GM19025 (cell line): Measurements from ENCODE around the gene C10orf143.

Source experiments
- ATAC-seq: cut with Tn5 transposase; IDR thresholded peaks from one replicate; pipeline ENCODE4 v1.9.1; 2021; ENCODE audit warnings: mild to moderate bottlenecking, low read depth, moderate library complexity; ENCODE audit not compliant: unreplicated experiment

The C10orf143 gene

DNA sequence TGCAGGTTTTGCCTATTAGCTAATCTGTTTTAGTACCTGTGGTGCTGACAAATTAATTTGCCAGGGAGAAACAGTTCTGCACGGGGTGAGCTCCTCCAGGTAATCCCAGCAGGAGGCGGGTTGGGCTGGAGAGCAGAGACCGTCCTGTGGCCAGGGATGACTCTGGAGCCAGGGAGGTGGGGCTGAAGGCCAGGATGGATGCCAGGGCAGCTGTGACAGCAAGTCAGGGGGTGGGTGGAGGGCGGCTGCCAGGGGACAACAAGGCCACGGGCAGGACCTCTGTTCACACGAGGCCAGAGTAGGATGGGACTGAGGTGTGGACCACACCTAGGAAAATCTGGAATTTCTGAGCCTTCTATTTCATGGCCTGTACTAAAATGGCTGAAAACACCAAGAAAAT, 48.9 kb downstream of the C10orf143 start:
- no peak for ATAC-seq

DNA sequence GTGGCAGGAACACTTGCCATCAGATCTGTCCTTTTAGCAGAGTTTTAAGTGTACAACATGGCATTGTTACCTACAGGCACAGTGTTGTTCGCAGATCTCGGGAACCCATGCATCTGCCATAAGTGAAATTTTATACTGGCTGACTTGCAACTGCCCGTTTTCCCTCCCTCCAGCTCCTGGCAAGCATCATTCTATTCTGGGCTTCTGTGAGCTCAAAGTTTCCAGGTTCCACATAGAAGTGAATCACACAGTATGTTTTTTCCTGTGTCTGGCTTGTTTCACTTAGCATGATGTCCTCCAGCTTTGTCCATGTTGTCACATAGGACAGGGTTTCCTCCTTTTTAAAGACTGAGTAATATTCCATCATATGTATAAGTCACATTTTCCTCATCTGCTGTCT, 56.6 kb downstream of the C10orf143 start:
- ATAC-seq = no peak

DNA sequence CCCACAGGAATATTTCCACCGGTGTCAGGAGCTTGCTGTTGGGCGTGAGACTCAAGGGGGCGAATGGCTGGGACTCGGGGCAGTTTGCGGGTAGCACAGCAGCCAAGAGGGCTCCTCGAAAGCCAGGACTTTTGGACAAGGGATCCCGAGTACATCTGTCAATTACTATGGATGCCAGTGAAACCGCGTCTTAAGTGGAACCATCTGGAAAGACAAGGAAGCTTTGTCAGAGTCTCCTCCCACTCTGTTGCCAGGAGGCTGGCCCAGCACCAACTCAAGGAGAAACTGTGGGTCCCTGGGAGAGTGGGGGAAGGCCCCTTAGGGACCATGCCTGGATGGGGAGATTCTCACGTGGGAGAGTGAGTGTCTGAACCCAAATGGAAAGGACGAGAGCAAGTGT, 57.1 kb downstream of the C10orf143 start:
- no peak for ATAC-seq

DNA sequence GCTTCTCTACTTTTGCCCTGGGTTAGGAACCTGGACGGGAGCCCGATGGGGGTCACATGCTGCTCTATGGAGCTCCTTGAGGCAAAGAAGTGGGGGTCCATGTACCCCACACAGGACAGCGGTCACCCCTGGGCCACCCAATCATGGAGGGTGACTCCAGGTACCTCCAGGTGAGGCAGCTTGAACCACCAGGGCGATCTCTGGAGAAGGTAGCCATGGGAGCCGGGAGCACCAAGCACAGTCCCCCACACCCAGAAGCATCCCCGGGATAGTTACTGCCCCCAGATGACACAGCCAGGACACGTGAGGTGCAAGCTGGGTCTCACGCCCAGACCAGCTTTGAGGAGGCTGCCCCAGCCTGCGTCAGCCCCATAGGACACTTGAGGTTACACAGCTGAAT, 58.4 kb downstream of the C10orf143 start:
- ATAC-seq = no peak

DNA sequence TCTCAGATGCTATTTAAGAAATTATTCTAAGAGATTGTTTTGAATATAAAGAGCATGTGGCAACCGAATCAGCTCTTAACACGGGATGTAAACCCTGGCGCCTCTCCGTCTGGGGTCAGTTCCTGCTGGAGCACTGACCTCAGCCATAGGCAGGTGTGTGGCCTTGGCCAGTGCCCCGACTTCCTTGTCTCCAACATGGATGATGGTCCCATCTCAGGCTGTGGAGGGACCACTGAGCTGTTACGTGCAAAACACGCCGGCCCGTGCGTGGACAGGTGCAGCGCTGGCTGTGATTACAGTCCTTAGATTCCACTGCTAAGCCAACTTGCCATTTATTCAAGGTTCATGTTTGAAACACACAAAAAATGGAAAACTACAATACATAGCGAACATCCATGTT, 59.9 kb downstream of the C10orf143 start:
- ATAC-seq = no peak

DNA sequence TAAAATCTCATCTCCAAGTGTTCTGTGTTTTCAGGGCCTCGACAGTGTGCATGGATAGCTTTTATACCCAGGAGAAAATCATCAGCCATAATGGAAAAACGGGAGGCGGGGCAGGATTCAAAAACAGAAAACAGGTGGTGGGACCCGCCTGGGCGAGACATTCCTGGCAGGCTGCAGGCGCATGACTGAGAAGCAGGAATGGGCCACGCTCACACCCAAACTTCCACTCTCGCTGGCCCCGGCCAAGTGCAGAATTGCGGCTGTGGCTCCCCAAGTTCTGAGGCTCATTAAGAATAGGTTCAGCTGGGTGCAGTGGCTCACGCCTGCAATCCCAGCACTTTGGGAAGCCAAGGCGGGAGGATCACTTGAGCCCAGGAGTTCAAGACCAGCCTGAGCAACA, 60.6 kb downstream of the C10orf143 start:
- ATAC-seq = no peak

DNA sequence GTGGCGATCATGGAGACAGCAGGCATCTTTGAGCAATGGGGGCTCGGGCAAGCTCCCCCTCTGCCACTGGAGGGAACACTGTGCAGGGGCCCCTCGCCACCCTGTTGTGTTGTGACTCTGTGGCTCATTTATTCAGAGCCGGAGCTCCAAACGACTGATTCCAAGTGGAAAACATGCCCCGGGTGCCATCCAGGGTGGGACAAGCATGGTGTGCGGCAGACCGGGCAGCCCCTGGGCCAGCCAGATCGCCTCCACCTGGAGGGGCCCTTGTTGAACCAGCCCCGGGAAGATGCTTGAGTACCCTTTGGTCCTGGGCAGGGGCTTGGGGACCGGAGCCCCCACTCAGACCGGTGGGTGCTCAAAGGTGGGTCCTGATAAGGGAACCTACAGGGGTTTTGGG, 61.4 kb downstream of the C10orf143 start:
- no peak for ATAC-seq

DNA sequence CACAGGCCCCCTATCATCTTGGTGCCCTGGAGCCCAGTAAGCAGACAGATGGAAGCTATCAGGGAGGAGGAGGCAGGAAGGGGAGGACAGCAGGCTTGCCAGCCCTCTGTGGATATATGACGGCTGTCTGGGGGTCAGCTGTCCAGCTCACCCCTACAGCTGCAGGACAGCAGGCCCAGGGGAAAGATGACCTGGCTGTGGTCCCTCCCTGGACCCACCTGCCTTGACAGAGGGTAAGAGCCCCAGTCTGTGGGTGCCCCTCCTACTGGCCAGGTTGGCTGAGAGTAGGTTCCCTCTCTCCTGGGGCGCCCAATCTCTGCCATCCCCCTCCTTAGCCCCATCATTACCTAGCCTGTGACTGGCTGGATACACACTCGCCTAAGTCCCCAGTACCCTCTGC, 62.5 kb downstream of the C10orf143 start:
- no peak for ATAC-seq

DNA sequence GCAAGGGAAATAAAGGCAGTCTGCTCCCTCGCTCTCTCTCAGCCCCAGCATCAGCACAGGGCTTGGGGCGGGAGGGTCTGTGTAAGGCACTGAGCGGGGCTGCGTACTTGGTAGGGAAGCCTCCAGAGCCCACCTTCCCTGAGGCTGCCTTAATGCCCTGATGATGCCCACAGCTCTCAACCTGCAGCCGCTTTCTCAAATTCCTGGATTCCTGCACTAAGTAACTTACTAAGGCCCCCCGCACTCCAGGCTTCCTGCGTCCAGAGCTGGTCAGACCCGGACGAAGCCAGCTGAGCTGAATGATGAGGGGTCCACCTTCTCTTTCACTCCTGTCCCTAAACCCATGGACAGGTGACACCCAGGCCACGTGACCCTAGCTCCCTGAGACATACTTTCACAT, 63.3 kb downstream of the C10orf143 start:
- ATAC-seq = no peak

DNA sequence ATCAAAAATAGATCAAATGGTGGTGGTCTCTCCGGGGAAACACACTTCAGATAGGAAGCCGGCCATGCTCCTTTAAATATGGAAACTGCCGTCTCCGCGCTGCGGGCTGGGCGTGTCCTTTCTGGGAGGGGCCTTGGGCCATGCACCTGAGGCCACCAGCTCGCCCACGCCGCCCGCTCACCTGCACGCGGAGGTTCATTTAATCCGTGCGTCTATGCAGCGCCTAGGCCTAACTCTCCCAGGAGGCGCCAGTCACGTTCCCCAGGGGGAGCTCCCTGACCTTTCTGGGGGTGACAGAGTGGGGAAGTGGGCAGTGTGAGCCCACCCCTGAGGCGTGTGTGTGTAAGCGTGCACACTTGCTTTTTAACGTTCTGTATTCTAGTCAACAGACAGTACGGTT, 64.0 kb downstream of the C10orf143 start:
- no peak for ATAC-seq

DNA sequence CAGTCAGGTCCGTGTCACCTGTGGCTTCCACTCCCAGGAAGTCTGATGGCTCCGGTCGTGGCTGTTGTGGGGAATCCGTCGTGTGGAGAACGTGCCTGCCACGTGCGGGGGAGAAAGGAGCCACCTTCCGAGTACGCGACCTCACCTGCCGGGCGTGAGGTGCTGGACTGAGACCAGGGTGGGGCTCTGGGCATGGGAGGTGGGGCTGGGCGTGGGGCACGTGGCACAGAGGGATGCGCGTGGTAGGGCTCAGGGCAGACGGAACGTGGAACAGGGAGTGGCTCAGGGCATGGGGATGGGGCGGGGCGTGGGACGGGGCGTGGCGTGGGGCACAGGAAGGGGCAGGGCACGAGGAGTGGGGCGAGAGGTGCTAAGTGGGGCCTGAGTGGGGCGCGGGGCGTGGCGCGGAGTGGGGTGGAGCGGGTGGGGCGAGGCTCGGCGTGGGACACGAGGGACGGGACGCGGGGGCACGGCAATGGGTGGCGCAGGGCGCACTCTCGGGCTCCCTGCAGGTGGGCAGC, 64.8 kb downstream of the C10orf143 start:
- ATAC-seq = no peak

DNA sequence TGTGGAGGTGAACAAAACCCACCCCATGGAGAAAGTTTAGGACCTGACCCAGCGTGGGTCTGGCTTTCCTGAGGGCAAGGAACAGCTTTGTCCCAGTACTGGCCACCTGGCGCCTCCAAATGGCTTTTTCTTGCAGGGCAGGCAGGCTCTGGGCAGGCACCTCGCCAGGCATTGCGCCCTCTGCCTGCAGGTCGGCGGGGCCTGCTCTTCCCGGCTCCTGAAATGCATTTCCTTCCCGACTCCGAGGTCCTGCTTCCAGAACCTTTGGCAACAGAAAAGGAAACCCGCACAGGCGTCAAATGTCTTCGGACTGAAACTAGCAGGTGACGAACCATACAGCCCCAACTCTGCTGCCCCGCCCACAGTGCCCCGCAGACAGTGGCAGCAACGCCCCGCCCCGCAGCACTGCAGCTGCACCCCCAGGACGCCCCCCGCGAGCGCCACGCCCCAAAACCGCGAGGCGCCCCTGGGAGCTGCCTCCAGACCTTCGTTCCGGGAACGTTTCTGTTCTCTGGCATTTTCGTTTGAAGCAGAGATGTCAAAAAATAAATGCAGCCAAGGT, 65.5 kb downstream of the C10orf143 start:
- ATAC-seq = no peak

DNA sequence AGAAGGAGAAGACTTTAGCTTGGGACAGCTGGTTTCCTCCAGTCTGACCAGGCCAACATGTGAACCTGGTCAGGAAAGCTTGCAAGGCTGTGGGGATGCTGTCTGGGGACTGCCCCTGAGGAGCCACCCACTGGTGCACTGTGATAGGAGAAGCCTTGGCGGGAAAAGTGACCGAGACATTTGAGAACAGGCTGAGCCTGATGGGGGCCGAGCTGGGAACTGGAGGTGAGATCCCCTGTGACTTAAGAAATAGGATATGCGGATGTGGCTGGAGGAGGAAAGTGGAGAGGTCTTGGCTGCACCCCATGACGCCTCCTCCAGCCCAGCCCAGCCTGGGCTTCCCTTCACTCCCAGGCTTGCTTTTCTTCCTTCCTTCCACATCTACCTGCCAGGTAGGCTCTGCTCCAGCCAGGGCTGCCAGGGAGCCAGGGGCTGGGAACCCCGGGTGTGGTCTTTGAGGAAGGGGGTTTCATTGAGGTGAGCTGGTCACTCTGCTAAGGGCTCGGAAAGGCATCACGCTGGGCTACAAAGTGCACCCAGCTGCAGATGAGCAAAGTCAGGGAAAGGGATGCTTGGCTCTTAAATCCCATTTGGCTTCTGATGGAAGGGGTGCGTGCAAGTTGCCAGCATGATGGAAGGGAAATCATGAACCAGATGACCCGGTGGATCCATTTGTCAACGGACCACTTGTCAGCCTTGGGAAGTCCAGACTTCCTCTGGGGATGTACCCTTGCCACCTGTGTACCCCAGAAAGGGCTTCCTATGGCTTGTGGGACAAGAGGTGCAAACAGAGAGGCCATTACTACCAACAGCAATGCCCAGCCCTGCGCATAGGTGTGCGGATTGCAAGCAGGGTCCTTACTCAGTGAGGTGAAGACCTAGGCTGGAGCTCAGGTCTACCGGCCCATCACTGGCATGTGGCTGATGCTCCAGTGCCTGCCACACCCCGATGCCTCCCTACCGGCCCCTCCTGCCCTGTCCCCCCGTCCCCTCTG, 66.3 kb downstream of the C10orf143 start:
- ATAC-seq = no peak

DNA sequence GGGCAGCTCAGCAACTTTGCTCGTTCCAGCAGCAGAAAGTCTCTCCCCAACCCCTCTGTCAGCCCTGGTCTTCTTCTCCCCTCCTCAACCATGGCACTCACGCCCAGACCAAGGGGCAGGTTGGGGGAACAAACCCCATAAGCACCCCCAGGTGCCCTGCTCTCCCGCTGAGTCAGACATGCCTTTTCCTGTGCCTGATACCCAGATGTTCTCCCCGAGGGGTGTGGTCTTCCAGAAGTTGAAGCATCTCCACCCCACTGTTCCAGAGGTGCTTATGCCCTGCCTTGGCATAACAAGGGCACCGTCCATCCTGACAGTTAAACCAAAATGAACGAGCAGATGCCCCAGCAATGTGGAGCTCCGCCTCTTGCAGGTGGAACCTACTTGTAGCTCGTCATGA, 67.1 kb downstream of the C10orf143 start:
- ATAC-seq = no peak

DNA sequence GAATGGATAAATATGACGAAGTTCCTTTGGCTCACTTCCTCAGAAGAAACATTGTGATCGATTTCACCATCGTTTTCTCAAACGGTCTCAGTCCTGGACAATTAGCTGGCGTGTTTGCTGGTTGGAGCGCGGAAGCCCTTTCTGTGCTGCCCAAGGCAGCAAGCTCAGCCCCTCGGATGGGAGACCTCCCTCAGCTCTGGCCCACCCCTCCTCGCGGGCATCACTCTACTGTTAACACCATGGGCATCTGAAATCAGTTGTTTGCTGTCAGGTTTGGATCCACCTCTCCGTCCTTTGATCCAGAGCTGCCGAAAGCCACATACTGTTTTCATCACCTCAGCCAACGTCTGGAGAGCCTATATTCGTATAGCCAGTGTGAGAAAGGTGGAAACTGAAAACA, 68.2 kb downstream of the C10orf143 start:
- no peak for ATAC-seq

DNA sequence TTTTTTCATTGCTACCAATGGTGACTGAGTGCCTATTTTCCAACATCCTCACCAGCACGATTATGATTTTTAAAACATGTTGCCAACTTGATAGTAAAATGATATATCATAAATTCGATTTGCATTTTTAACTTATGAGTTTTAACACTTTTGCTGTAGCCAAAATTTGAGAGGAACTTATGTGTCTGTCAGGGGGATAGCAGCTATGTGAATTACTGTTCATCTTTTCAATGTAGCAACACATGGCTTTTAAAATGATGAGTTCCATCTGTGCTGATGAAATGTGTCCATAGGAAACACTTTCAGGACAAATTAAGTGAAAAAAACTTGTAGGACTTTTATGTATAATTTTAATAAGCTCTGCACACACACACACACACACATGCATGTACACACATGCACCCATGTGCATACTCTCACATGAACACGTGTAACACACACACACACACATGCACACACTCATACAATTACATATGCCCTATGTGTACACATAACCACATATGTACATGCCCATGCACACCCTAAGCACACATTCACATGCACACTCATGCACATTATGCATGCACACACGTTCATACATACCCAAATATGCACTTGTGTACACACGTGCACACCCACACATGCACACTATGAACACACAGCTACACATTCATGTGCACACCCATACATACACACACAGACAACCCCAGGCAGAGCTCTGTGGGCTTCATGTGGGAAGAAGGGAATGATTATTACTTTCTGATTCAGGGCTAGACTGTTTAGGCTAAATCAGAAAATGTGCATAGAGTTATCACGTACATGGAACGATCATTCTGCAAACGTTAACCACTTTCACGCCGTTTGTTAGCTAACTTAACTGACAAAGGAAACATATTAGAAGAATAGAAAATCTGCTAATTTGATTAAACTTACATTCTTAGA, 68.9 kb downstream of the C10orf143 start:
- ATAC-seq = no peak

DNA sequence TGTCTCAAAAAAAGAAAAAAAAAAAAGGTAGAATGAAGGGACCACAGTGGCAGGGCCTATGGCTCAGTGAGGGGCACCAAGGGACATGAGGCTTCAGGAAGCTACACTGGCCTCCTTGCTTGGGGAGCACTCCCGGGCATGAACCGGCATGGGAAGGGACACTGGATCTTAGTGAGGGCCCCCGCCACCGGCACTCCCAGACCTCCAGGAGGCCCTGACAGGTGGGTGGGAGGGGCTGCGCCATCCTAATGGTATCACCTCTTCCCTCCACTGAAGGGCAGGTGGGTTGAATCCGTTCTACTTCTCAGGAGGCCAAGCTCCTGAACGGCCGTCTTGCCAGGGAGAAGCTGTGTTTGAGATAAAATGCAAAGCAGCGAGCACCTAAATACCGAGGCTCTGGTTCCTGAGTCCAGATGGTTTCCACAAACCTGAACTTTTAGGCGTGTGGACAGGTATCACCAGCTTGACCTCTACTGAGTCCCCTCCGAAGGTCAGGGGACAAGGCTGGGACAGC, 69.8 kb downstream of the C10orf143 start:
- no peak for ATAC-seq

DNA sequence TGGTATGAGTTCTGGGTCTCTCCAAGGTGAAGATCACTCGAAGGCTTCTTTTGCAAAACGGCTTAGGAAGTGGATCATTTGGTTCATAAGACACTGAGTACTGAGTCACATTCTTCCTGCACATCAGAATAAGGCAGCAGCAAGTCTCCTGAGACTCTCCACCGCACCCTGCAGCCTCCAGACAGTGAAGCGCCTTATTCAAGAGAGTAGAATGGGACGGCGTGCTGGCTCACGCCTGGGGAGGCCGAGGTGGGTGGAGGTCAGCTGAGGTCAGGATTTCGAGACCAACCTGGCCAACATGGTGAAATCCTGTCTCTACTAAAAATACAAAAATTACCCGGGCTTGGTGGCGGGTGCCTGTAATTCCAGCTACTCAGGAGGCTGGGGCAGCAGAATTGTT, 70.3 kb downstream of the C10orf143 start:
- no peak for ATAC-seq

DNA sequence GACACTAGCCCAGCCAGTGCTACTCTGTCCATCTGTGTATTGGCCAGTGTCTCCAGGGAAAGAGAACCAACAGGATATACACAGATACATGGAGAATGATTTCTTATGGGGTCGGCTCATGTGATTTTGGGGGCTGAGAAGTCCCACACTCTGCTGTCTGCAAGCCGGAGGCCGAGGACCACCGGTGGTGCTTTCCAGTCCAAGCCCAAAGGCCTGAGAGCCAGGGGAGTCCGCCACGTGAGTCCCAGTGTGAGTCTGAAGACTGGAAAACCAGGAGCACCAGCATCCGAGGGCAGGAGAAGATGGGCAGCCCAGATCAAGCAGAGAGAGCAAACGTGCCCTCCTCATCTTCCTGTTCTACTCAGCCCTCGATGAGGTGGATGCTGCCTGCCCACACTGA, 71.5 kb downstream of the C10orf143 start:
- no peak for ATAC-seq

DNA sequence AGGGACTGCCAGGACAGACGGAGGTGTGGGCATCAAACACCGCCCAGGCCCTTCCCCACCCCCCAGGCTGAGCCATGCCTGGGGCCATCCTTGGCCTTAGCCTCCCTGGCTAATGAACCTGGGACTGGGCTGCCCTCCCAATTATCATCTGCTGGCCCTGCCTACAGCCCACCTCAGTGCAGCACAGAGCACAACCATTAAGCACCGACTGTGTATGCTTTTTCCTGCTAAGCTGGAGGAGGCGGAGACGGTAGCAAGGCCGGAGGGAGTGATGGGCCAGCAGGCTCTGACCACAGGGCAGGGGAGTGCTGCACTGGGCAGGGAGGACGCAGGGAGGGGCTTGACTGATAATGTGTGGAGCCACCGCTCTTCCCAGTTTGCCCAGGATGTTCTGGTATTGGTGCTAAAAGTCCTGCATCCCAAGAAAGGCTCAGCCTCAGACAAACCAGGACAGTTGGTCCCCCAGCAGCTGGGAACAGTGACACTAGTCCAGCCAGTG, 72.0 kb downstream of the C10orf143 start:
- ATAC-seq = no peak
